Activated CD8-positive, alpha-beta T cell treated with anti-CD3 and anti-CD28 coated beads for 36 hours (primary cell): ENCODE data around the gene GPR31. TPM values are rescaled to one million over a fixed set of nuclear protein-coding genes. Genes with fewer than 3 reads are reported as not detected.

Experiments used
- ATAC-seq: fragments of 200-7000 bp; cut with Tn5 transposase; one replicate; pipeline ENCODE4 v1.10.0; 2021; ENCODE audit warnings: mild to moderate bottlenecking, moderate library complexity
- CTCF ChIA-PET: fragments of 350-600 bp; sonication (Branson Sonifier 250); formaldehyde crosslinking; loops from one replicate; lab custom pipeline; 2021; ENCODE audit warnings: antibody characterized with exemption; lab: Charles Lee
- POLR2A ChIA-PET: fragments of 350-600 bp; sonication (Branson Sonifier 250); formaldehyde crosslinking; loops from one replicate; lab custom pipeline; 2021; ENCODE audit warnings: antibody characterized with exemption; lab: Charles Lee
- DNase-seq: peaks from one replicate; pipeline ENCODE4 v3.0.0-alpha.2; 2020
- H3K27ac Mint-ChIP-seq: one replicate; pipeline ENCODE4 v1.8.0; 2021; ENCODE audit warnings: mild to moderate bottlenecking, mixed read lengths
- H3K27me3 Mint-ChIP-seq: one replicate; pipeline ENCODE4 v1.8.0; 2021; ENCODE audit warnings: mixed read lengths
- H3K36me3 Mint-ChIP-seq: one replicate; pipeline ENCODE4 v1.8.0; 2021; ENCODE audit warnings: low read depth, mixed read lengths
- H3K4me1 Mint-ChIP-seq: one replicate; pipeline ENCODE4 v1.8.0; 2021; ENCODE audit warnings: low read depth, mixed read lengths
- H3K4me3 Mint-ChIP-seq: one replicate; pipeline ENCODE4 v1.8.0; 2021; ENCODE audit warnings: mild to moderate bottlenecking, moderate library complexity, mixed read lengths
- H3K9me3 Mint-ChIP-seq: one replicate; pipeline ENCODE4 v1.8.0; 2021; ENCODE audit warnings: mixed read lengths
- CTCF ChIP-seq: fragments of 200-600 bp; IDR thresholded peaks from one replicate; pipeline ENCODE4 v1.8.0; 2022; ENCODE audit warnings: antibody characterized with exemption, mild to moderate bottlenecking
- intact Hi-C: fragments of 100-400 bp; cut with micrococcal nuclease; formaldehyde crosslinking; loops from one replicate; pipeline ENCODE4 v1.10.0; 2022
- total RNA-seq, 2 experiments: library from RNA; stranded (reverse); gene quantifications; one replicate each; pipeline ENCODE4 v1.2.3, GENCODE V29; 2021

GPR31 gene
- total RNA-seq, 2 experiments from 2014 or later = not detected

GRCh38 chr6:167142433-167142761 is 15.4 kb downstream of the GPR31 start:
- Mint-ChIP-seq H3K4me1 (peaks cover 3% of the 10 kb centered on the region), H3K36me3 (no peaks in the 10 kb centered on the region), H3K4me3 (no peak overlapping the region), H3K27ac (no peak overlapping the region), H3K9me3 (no peaks in the 10 kb centered on the region), H3K27me3 (peaks cover 8% of the 10 kb centered on the region)
- ChIA-PET CTCF (interaction anchor here (0.7 to 4.5 kb wide), 15 partner anchors 9 to 376 kb away, joined by 3 to 33 read pairs (median 5); partner anchors contain the start of gene CEP43), POLR2A (no interaction called here)
- no peak for ATAC-seq
- intact Hi-C loops = loop anchor here (5.0 kb wide), 2 partner anchors 140 to 370 kb away; no protein-coding TSS in a partner anchor
- DNase-seq = no peak
- TF ChIP-seq CTCF = peak; percentile 20

DNA sequence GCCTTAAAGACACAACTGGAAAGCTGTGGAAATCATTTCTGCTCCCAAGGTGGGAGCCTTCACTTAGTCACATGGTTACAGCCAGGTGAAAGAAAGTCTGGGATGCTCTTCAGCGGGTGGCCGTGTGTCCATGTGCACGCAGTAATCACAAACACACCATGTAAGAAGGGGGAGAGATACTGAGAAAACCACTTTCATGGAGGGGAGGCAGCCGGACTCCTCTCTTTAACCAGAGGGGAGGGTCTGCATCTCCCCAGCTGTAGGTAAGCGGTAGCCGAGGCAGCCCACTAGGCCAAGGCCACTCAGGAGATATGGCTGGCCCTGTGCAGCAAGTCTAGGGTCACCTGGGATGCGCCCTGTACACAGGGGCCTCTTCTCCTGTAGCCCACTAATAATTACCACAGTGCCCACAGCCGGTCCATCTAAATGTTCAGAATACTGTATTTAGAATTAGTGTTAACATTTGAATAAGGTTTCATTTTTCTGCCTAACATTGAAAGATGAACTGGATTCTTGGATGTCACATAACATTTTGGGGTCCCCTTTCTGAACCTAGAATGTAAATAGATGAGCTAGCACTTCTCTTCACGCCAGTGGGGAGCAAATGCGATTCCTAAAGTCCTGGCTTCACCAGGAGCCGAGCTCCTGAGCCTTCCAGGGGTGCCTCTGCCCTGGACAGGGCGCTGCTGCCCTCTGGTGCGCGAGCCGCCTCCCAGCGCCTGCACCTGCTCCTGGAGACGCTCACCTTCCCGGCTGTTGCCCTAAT is 15.9 kb downstream of the GPR31 start:
- Mint-ChIP-seq H3K27ac (no peak overlapping the region), H3K4me3 (no peak overlapping the region), H3K9me3 (no peaks in the 10 kb centered on the region), H3K27me3 (peaks cover 11% of the 10 kb centered on the region), H3K36me3 (no peaks in the 10 kb centered on the region), H3K4me1 (peaks cover 5% of the 10 kb centered on the region)
- ATAC-seq (peak; percentile 83), DNase-seq (peak; percentile 60)
- ChIA-PET POLR2A (interaction anchor here (0.7 to 0.8 kb wide), 2 partner anchors 48 to 94 kb away, joined by 3 read pairs; no protein-coding TSS in a partner anchor), CTCF (interaction anchor here (0.6 to 4.5 kb wide), 22 partner anchors 10 to 376 kb away, joined by 3 to 33 read pairs (median 4); partner anchors contain the start of gene CEP43)
- peak; percentile 84 for TF ChIP-seq CTCF
- intact Hi-C loops = loop anchor here (5.0 kb wide), 2 partner anchors 140 to 370 kb away; no protein-coding TSS in a partner anchor

- ChIA-PET POLR2A (interaction anchor here (0.7 to 2.1 kb wide), 3 partner anchors 11 to 93 kb away, joined by 3 to 7 read pairs (median 3); no protein-coding TSS in a partner anchor), CTCF (interaction anchor here (1.0 to 4.5 kb wide), 11 partner anchors 11 to 368 kb away, joined by 3 to 33 read pairs (median 6); partner anchors contain the start of gene CEP43)
- no peak overlapping the region for H3K4me3 Mint-ChIP-seq
- H3K4me1 Mint-ChIP-seq = peaks cover 7% of the 10 kb centered on the region
- no peaks in the 10 kb centered on the region for H3K36me3 Mint-ChIP-seq
- no peaks in the 10 kb centered on the region for H3K9me3 Mint-ChIP-seq
- ATAC-seq = no peak
- no peak for TF ChIP-seq CTCF
- H3K27ac Mint-ChIP-seq = no peak overlapping the region
- DNase-seq = no peak
- intact Hi-C loops = loop anchor here (5.0 kb wide), 2 partner anchors 139 to 369 kb away; no protein-coding TSS in a partner anchor
- peaks cover 7% of the 10 kb centered on the region for H3K27me3 Mint-ChIP-seq
These were observed 16.9 kb downstream of the GPR31 start for GRCh38 chr6:167140589-167141474.

DNA sequence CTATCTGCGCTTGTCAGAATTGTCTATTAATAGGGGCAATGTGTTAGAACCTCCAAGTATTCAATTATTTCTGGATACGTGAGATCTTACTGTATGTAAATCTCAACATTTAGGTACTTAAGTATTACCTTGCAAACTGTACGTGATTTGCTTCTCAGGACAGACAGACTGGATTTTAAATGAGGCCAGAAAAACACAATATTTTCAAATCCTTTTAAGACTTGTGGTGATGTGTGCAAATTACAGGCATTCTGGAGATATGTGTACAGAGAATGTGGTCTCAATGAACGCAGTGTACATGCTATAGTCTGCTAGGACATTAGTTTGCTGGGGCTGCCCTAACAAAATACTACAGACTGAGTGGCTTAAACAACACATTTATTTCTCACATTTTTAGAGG is 18.0 kb downstream of the GPR31 start:
- ChIA-PET CTCF (interaction anchor here (1.1 to 4.5 kb wide), 5 partner anchors 9 to 365 kb away, joined by 3 to 33 read pairs (median 4); no protein-coding TSS in a partner anchor), POLR2A (interaction anchor here (2.1 kb wide), 1 partner anchor 10 kb away, joined by 7 read pairs; no protein-coding TSS in a partner anchor)
- ATAC-seq = no peak
- peaks cover 7% of the 10 kb centered on the region for H3K4me1 Mint-ChIP-seq
- H3K36me3 Mint-ChIP-seq = no peaks in the 10 kb centered on the region
- intact Hi-C loops = loop anchor here (5.0 kb wide), 2 partner anchors 137 to 367 kb away; no protein-coding TSS in a partner anchor
- H3K4me3 Mint-ChIP-seq = no peak overlapping the region
- no peak for DNase-seq
- H3K27ac Mint-ChIP-seq = no peak overlapping the region
- TF ChIP-seq CTCF = no peak
- H3K27me3 Mint-ChIP-seq = peaks cover 7% of the 10 kb centered on the region
- no peaks in the 10 kb centered on the region for H3K9me3 Mint-ChIP-seq
